GM23338 (cell line): ENCODE measurements around the gene GK. TPM values are rescaled to one million over a fixed set of nuclear protein-coding genes. Genes with fewer than 3 reads are reported as not detected.

Source experiments
- ATAC-seq: fragments of 200-7000 bp; cut with Tn5 transposase; 3 replicates; pipeline ENCODE4 v1.9.1; 2020
- DNase-seq: peaks from one replicate; pipeline ENCODE4 v3.0.0-alpha.2; 2015; ENCODE audit warnings: low spot score
- H2AFZ ChIP-seq: fragments of 200-600 bp; sonication (generic); 2 replicates; pipeline ENCODE4 v1.8.0; 2016; ENCODE audit warnings: antibody characterized with exemption, mild to moderate bottlenecking, moderate library complexity
- H3F3A ChIP-seq: fragments of 200-600 bp; sonication (generic); replicated peaks from 2 replicates; pipeline ENCODE4 v1.8.0; 2017; ENCODE audit warnings: antibody characterized with exemption, mixed run types, low read depth
- H3K27ac ChIP-seq: fragments of 200-600 bp; sonication (generic); 2 replicates; pipeline ENCODE4 v1.6.1; 2016; ENCODE audit warnings: low read depth
- H3K27me3 ChIP-seq: fragments of 200-600 bp; sonication (generic); 2 replicates; pipeline ENCODE4 v1.8.0; 2016; ENCODE audit warnings: mild to moderate bottlenecking, mixed run types, moderate library complexity; ENCODE audit not compliant: insufficient read depth
- H3K36me3 ChIP-seq: fragments of 200-600 bp; sonication (generic); 2 replicates; pipeline ENCODE4 v1.8.0; 2016; ENCODE audit warnings: mild to moderate bottlenecking; ENCODE audit not compliant: insufficient read depth
- H3K4me1 ChIP-seq: fragments of 200-600 bp; sonication (generic); 2 replicates; pipeline ENCODE4 v1.8.0; 2016; ENCODE audit warnings: mild to moderate bottlenecking, moderate library complexity; ENCODE audit not compliant: insufficient read depth
- H3K4me2 ChIP-seq: fragments of 200-600 bp; sonication (generic); 2 replicates; pipeline ENCODE4 v1.7.1; 2017; ENCODE audit warnings: mixed run types
- H3K4me3 ChIP-seq: fragments of 200-600 bp; sonication (generic); 2 replicates; pipeline ENCODE4 v1.6.1; 2016; ENCODE audit warnings: mixed run types
- H3K79me2 ChIP-seq: fragments of 200-600 bp; sonication (generic); replicated peaks from 2 replicates; pipeline ENCODE4 v1.8.0; 2017; ENCODE audit warnings: mild to moderate bottlenecking; ENCODE audit not compliant: insufficient read depth
- H3K9me2 ChIP-seq: fragments of 200-600 bp; sonication (generic); 2 replicates; pipeline ENCODE4 v1.8.0; 2017; ENCODE audit not compliant: insufficient read depth
- H4K20me1 ChIP-seq: fragments of 200-600 bp; sonication (generic); replicated peaks from 2 replicates; pipeline ENCODE4 v1.8.0; 2017; ENCODE audit warnings: mild to moderate bottlenecking; ENCODE audit not compliant: insufficient read depth
- H3K27ac Mint-ChIP-seq: 2 replicates; pipeline ENCODE4 v1.8.0; 2020; ENCODE audit warnings: inconsistent platforms, mild to moderate bottlenecking, moderate library complexity, mixed read lengths
- H3K27me3 Mint-ChIP-seq: 3 replicates; pipeline ENCODE4 v1.8.0; 2022; ENCODE audit warnings: low read depth, mild to moderate bottlenecking, moderate library complexity, mixed read lengths, inconsistent platforms; ENCODE audit not compliant: insufficient read depth, poor library complexity
- H3K36me3 Mint-ChIP-seq: 3 replicates; pipeline ENCODE4 v1.8.0; 2021; ENCODE audit warnings: low read depth, mild to moderate bottlenecking, inconsistent platforms, moderate library complexity, mixed read lengths
- H3K4me1 Mint-ChIP-seq: 3 replicates; pipeline ENCODE4 v1.8.0; 2020; ENCODE audit warnings: mild to moderate bottlenecking, inconsistent platforms, mixed read lengths
- H3K4me3 Mint-ChIP-seq: 3 replicates; pipeline ENCODE4 v1.8.0; 2021; ENCODE audit warnings: moderate library complexity, mild to moderate bottlenecking, inconsistent platforms, mixed read lengths
- H3K9me3 Mint-ChIP-seq: 3 replicates; pipeline ENCODE4 v1.8.0; 2020; ENCODE audit warnings: moderate library complexity, mild to moderate bottlenecking, inconsistent platforms, mixed read lengths
- CREB1 ChIP-seq: fragments of 250-450 bp; sonication (Bioruptor Pico); IDR thresholded peaks from 2 replicates; pipeline ENCODE4 v1.5.0; 2020; ENCODE audit warnings: low read depth, mild to moderate bottlenecking, moderate library complexity
- CTCF ChIP-seq, 2 experiments: fragments of 200-600 bp in 1 of 2; sonication (generic) in 1 of 2; conservative IDR thresholded peaks; 2 replicates each; pipeline versions ENCODE4 v1.5.1 to v1.6.1; 2016 to 2017; ENCODE audit warnings: antibody characterized with exemption in 2 of 2, low read depth in 2 of 2, mild to moderate bottlenecking in 2 of 2, moderate library complexity in 1 of 2
- EZH2 ChIP-seq: fragments of 200-600 bp; sonication (generic); IDR thresholded peaks from one replicate; pipeline ENCODE4 v1.8.0; 2017; ENCODE audit warnings: antibody characterized with exemption, mild to moderate bottlenecking, low read depth; ENCODE audit not compliant: unreplicated experiment
- EZH2phosphoT487 ChIP-seq: fragments of 200-600 bp; sonication (generic); IDR thresholded peaks from one replicate; pipeline ENCODE4 v1.8.1; 2018; ENCODE audit warnings: antibody characterized with exemption; ENCODE audit not compliant: unreplicated experiment
- POLR2AphosphoS5 ChIP-seq: IDR thresholded peaks from 2 replicates; pipeline ENCODE4 v1.6.1; 2016; ENCODE audit warnings: antibody characterized with exemption, low read depth
- STAT1 ChIP-seq: IDR thresholded peaks from one replicate; pipeline ENCODE4 v1.6.1; 2016; ENCODE audit warnings: antibody characterized with exemption; ENCODE audit not compliant: unreplicated experiment
- ZNF331 ChIP-seq: fragments of 250-450 bp; sonication (Bioruptor Pico); IDR thresholded peaks from 2 replicates; pipeline ENCODE4 v1.5.0; 2020; ENCODE audit warnings: low read depth, mild to moderate bottlenecking, moderate library complexity
- ZNF462 ChIP-seq: fragments of 250-450 bp; sonication (Bioruptor Pico); IDR thresholded peaks from 2 replicates; pipeline ENCODE4 v1.5.0; 2020; ENCODE audit warnings: mild to moderate bottlenecking, moderate library complexity
- polyA plus RNA-seq: library from polyadenylated mRNA; unstranded; fragments of >200 nt; fragmentation: Nextera tagmentation; extraction: Ambion mirVana; gene quantifications from 2 replicates; pipeline ENCODE4 v1.2.1, GENCODE V29; 2016
- total RNA-seq: library from RNA; depleted of rRNA; stranded (reverse); fragments of >200 nt; shearing (Covaris generic); gene quantifications from 2 replicates; pipeline ENCODE4 v1.2.3, GENCODE V29; 2014

GK gene
- total and polyA plus RNA-seq, 2 experiments from 2014 or later, result 8.4 to 10.8 TPM

- H4K20me1 ChIP-seq, result no peaks in the 10 kb centered on the region
- ATAC-seq (no peak), DNase-seq (no peak)
- Mint-ChIP-seq H3K4me1 (no peaks in the 10 kb centered on the region), H3K27ac (no peak overlapping the region), H3K36me3 (no peaks in the 10 kb centered on the region), H3K9me3 (no peaks in the 10 kb centered on the region), H3K4me3 (no peak overlapping the region), H3K27me3 (no peaks in the 10 kb centered on the region)
- no peaks in the 10 kb centered on the region for H3K9me2 ChIP-seq
- no peak overlapping the region for H3K4me2 ChIP-seq
- no peak overlapping the region for H3K4me3 ChIP-seq
- no peak overlapping the region for H3K27ac ChIP-seq
- no peaks in the 10 kb centered on the region for H3K79me2 ChIP-seq
- H3K27me3 ChIP-seq, result no peaks in the 10 kb centered on the region
- H2AFZ ChIP-seq, result no peak overlapping the region
- TF ChIP-seq EZH2, result no peak
- TF ChIP-seq STAT1, result no peak
- TF ChIP-seq ZNF331 (CRISPR knock-in tag), result no peak
- no peak for TF ChIP-seq CREB1
- H3K4me1 ChIP-seq, result no peaks in the 10 kb centered on the region
- H3K36me3 ChIP-seq, result no peaks in the 10 kb centered on the region
- H3F3A ChIP-seq, result no peaks in the 10 kb centered on the region
Observed at GRCh38 chrX:30734782-30735181, 81.6 kb downstream of the GK start.

- DNase-seq (peak; percentile 77), ATAC-seq (peak; percentile 65)
- H3K27me3 Mint-ChIP-seq, result no peaks in the 10 kb centered on the region
- H2AFZ ChIP-seq, result no peak overlapping the region
- H3K4me1 ChIP-seq, result no peaks in the 10 kb centered on the region
- no peak overlapping the region for H3K4me3 Mint-ChIP-seq
- no peaks in the 10 kb centered on the region for H3K36me3 Mint-ChIP-seq
- no peaks in the 10 kb centered on the region for H4K20me1 ChIP-seq
- TF ChIP-seq CTCF (conservative IDR thresholded peaks at IDR 0.05; ENCODE audit: low read depth in 2 of 2) (peak; percentile 77 to 79), POLR2AphosphoS5 (no peak), ZNF331 (CRISPR knock-in tag) (no peak)
- H3K79me2 ChIP-seq, result no peaks in the 10 kb centered on the region
- no peaks in the 10 kb centered on the region for H3F3A ChIP-seq
- H3K9me2 ChIP-seq, result no peaks in the 10 kb centered on the region
- no peak overlapping the region for H3K4me3 ChIP-seq
- H3K4me2 ChIP-seq, result no peak overlapping the region
- no peaks in the 10 kb centered on the region for H3K9me3 Mint-ChIP-seq
- no peaks in the 10 kb centered on the region for H3K27me3 ChIP-seq
- no peaks in the 10 kb centered on the region for H3K36me3 ChIP-seq
- H3K27ac Mint-ChIP-seq, result no peak overlapping the region
- H3K4me1 Mint-ChIP-seq, result peaks cover under 1% of the 10 kb centered on the region; the same call in 1 of the 3 replicates
- H3K27ac ChIP-seq, result no peak overlapping the region
Observed at GRCh38 chrX:30735839-30736238, 82.6 kb downstream of the GK start.

GRCh38 chrX:30741545-30741944 lies 88.3 kb downstream of the GK start:
- no peaks in the 10 kb centered on the region for H3K27me3 Mint-ChIP-seq
- no peaks in the 10 kb centered on the region for H3K36me3 Mint-ChIP-seq
- Histone ChIP-seq H3K4me2 (no peak overlapping the region; the same call in 1 of the 2 replicates), H3K4me3 (no peak overlapping the region), H3K36me3 (no peaks in the 10 kb centered on the region), H3K27me3 (no peaks in the 10 kb centered on the region), H2AFZ (no peak overlapping the region), H3F3A (no peaks in the 10 kb centered on the region), H3K4me1 (no peaks in the 10 kb centered on the region), H3K9me2 (no peaks in the 10 kb centered on the region), H4K20me1 (no peaks in the 10 kb centered on the region), H3K79me2 (no peaks in the 10 kb centered on the region), H3K27ac (no peak overlapping the region)
- H3K4me1 Mint-ChIP-seq, result peaks cover 9% of the 10 kb centered on the region; the same call in 2 of the 3 replicates
- DNase-seq, result peak; percentile 20
- no peak overlapping the region; the same call in 1 of the 2 replicates for H3K27ac Mint-ChIP-seq
- no peaks in the 10 kb centered on the region; the same call in 2 of the 3 replicates for H3K9me3 Mint-ChIP-seq
- no peak overlapping the region for H3K4me3 Mint-ChIP-seq
- peak; percentile 72 for ATAC-seq
- TF ChIP-seq ZNF462 (CRISPR knock-in tag) (no peak), EZH2phosphoT487 (no peak), STAT1 (no peak), POLR2AphosphoS5 (no peak), EZH2 (no peak)
